EH (cell line): ENCODE data around the gene EEPD1.
A peak's percentile ranks its signal among the peaks of the same experiment; 100 is the strongest.

Experiments
- DNase-seq: peaks from one replicate; pipeline ENCODE4 v3.0.0-alpha.2; 2015; ENCODE audit warnings: low read depth

Gene EEPD1

DNA sequence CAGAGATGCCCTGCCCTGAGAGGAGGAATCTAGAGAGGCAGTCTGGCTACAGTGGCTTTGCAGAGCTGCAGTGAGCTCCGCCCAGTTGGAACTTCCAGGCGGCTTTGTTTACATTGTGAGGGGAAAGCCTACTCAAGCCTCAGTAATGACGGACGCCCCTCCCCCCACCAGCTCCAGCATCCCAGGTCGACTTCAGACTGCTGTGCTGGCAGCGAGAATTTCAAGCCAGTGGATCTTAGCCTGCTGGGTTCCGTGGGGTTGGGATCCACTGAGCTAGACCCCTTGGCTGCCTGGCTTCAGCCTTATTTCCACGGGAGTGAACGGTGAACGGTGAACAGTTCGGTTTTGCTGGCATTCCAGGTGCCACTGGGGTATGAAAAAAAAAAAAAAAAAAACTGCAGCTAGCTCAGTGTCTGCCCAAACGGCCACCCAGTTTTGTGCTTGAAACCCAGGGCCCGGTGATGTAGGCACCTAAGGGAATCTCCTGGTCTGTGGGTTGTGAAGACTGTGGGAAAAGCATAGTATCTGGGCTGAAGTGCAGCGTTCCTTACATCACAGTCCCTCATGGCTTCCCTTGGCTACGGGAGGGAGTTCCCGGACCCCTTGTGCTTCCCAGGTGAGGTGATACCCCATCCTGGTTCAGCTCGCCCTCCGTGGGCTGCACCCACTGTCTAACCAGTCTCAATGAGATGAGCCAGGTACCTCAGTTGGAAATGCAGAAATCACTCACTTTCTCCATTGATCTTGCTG, 105.6 kb downstream of the EEPD1 start:
- peak; percentile 88 for DNase-seq

DNA sequence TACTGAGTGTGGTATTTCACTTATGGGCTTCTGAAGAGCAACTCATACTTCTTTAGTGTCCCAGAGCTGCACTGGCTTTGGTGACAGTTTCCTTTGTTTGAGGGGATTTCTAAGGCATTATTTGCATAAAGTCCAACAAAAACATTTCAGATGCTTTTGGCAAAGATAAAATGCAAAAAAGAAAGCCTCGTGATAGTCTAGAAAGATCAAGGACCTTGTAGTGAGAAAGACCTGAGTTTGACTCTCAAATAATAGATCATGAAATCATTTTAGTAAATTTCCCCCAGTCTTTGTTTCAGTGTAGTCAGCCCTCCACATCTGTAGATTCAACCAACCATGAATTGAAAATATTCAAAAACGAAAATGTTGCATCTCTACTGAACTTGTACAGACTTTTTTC, 107.4 kb downstream of the EEPD1 start:
- no peak for DNase-seq

DNA sequence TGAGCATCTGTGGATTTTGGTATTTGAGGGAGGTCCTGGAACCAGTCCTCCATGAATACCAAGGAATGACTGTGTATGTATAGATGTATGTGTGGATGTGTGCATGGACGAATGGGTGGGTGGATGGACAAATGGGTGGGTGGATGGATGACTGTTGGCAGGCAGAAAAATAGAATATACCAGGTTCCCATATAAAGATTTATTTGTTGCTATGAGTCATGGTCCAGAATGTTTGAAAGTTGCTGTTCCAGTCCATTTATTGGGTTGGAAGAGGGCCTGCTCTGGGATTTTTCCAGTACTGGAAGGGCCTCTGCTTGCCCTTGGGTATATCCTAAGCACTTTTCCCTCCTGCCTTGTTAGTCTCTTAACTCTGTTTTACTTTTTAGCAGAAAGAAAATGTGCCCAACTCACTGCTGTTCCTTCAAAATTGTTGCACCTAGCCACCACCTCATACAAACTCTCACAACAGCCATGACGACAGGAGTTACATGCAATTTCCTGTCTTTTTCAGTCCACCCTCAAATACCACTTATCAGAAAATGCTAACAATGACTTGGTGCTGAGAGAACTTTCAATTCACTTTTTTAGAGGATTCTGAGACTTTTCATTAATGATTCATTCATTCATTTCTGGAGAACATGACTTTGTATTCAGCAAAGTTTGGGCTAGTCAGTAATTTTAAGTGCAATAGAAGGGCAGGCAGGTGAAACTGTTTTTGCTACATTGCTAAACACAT, 108.1 kb downstream of the EEPD1 start:
- peak; percentile 56 for DNase-seq

DNA sequence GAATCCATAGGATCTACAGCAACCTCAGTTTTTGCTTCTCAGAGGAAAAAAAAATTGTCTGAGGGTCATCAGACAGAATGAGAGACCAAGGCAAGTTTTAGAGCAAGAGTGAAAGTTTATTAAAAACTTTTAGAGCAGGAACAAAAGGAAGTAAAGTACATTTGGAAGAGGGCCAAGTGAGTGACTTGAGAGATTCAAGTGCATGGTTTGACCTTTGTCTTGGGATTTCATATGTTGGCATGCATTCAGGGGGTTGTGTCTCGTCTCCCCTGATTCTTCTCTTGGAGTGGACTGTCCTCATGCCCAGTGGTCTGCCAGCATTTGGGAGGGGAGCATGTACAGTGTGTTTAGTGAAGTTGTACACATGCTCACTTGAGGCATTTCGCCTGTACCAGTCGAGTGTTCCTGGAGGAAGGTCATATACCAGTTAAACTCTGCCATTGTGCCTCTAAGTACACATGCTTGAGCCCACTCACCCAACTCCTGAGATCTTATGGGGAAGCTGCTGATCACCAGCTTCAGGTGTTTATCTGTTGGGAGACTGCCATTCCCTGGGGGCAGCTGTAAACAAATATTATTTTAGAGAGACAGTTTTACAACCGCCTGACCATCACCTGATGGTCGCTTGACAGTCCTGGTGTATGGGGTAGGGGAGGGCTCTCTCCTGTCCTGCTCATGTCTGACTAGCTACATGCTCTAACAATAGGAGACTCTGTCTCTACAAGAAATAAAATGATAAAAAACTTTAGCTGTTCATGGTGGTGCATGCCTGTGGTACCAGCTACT, 109.4 kb downstream of the EEPD1 start:
- DNase-seq: no peak

DNA sequence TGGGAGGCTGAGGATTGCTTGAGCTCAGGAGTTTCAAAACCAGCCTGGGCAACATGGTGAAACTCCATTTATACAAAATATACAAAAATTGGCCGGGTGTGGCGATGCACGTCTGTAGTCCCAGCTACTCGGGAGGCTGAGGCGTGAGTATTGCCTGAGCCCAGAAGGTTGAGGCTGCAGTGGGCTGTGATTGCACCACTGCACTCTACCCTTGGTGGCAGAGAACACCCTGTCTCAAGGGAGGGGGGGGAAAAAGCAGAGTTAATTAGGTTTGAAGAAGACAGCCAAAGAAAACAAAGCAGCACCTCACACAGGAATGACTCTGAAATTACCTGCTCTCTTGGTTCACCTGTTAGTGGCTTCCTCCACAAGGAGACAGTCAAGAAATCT, 110.0 kb downstream of the EEPD1 start:
- no peak for DNase-seq

DNA sequence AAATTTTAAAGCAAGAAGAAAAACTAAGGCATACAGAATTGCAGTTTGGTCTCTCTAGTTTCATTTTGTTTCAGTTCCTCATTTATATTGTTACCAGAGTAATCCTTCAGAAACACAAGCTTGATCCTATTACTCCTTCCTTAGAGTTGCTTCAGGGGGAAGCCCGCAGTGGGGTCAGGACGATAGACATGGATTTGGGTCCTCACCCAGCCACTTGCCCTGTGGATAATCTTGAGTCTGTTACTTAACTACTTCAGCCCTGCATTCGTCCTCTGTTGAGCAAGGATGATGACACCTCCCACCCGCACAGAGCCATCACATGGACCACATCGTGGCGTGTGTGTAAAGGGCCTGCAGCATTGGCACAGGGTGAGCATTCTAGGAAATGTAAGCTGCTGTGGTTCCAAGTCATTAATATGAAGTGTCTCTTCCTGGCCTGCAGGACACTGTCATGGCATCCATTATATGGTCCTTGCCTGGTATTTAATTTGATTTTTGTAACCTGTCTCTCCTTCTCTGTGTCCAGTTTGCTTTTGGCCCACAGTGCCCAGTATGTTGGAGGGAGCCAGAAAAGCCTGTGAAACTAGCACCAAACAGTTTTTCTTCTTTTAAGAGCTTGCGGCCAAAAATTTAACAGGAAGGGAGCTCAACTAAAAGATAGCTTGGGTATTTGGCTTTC, 111.2 kb downstream of the EEPD1 start:
- peak; percentile 53 for DNase-seq

DNA sequence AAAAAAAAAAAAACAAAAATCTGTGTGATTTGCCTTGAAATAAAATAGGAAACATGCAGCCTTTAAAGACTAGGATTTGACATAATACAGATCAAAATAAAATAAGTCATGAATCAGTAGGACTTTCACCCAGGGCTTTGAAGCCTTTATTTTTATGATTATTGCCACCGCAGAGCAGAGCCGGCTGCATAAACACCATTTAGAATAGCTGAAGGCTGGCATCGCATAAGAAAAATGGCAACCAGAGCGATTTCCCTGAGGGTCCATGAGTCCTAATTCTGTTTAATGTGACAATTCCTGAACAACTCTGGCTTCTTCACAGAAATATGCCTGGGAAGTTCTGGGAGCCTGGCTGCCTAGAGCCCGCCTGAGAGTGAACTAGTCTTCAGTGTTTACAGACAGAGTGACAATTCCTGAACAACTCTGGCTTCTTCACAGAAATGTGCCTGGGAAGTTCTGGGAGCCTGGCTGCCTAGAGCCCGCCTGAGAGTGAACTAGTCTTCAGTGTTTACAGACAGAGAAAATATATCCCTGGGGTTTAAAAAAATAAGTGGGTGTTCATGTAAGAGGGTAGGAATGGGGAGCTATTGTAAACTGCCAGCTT, 112.0 kb downstream of the EEPD1 start:
- DNase-seq: no peak

DNA sequence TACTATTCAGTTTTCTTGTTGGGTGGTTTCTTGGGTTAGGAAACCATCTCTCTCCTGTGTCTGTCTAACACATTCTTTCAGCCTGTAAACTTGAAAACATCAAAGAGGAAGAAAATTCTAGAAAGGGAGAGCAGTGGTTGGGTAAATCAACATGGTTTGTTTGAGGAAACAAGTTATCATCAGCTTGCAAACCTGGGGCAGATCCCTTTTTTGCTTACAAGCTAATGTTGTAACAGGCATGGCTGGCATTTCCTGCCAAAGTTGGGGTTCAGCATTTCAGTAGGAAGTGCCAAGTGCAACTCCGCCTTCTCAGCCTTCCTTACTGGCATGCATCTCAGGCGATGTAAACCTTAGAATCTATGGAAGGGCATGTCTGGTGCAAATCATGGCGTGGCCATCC, 112.6 kb downstream of the EEPD1 start:
- peak; percentile 14 for DNase-seq

DNA sequence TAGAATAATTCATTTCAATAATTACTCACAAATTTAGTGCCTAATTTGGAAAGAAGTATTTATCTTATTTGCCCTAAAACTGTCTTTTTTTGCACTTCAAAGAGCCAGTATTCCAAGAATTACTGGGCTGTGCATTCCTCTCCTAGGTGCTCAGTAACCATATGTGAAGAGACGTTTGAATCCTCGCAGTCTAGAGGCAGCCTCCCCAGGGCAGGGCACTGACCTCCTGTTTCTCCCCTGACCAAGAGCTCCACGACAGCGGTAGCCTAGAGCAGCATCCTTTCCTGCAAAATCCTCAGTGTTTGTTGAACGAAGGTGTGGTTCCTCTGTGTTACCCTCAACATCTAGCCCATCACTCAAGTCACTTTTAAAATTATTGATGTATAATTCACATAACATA, 113.1 kb downstream of the EEPD1 start:
- no peak for DNase-seq

DNA sequence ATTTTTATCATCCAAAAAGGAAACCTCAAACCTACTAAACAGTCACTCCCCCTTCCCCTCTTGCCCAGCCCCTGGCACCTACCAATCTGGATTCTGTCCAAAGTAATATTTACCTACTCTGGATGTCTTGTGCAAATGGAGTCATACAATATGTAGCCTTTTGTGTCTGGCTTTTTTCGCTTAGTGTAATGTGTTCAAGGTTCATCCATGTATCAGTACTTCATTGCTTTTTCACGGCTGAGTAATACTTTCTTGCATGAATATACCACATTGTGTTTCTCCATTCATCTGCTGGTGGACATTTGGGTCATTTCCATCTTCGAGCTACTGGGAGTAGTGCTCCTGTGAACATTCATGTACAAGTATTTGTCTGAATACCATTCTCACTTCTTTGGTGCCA, 113.6 kb downstream of the EEPD1 start:
- DNase-seq: no peak

DNA sequence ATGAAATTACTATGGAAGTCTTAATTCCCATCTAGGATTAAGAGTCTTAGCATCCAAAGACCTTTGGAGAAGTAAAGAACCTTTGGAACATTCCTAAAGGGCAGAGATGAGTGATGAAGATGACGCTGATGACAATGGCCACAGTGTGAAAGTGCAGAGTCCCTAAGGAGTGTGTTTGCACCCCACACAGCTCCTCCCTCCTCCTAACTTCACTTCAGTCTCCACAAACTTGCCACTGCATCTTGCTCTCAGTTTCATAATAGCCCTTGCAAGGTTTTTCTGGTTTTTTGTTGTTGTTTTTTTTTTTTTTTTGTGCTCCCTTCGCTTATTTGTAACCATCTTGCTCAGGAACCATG, 119.1 kb downstream of the EEPD1 start:
- no peak for DNase-seq

DNA sequence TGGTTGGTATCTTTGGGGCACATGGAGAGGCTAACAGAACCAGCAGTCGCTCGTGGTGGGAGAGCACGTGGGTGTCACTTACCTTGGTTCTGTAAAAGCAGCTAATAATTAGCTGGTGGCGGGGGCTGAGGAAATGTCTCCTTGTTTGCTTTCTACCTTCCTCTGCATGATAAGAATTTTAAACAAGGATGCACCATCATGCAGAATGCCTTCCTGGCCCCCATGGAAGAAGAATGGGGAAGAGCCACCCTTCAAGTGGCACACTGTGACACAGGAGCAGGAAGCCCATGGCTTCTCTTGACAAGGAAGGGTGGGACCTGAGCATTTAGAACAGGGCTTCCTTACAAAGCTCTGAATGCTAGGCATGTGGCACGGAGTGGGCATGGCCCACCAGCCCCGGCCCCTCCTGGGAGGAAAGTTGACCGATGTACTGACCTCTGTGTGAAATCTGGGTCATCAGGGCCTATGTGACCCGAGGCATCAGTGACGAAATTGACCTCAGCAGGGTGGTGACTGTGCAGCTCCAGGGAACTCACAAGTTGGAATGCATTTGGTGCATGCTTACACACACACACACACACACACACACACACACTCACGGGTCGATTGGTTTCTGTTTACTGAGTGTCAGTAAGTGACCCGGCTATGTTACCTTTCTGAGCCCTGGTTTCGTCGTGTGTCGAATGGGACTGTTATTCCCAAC, 119.7 kb downstream of the EEPD1 start:
- peak; percentile 24 for DNase-seq

DNA sequence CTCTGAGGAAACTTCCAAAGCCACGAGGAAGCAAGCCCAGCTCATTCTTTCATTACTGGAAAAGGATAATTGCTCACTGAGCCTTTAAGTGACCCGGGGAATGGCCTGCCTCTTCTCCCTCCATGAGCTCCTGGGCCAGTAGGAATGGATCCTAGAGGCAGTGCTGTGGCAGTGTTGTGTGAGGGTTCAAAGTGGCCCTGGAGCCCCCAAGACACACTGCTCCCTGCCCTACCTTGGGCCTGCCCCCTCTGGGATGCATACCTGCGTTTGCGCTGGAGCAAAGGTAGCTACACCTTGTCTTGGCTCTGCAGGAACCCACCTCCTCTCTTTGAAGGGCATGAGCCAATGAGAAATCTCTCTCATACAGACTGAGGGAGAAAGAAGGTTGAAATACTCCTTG, 120.8 kb downstream of the EEPD1 start:
- no peak for DNase-seq

DNA sequence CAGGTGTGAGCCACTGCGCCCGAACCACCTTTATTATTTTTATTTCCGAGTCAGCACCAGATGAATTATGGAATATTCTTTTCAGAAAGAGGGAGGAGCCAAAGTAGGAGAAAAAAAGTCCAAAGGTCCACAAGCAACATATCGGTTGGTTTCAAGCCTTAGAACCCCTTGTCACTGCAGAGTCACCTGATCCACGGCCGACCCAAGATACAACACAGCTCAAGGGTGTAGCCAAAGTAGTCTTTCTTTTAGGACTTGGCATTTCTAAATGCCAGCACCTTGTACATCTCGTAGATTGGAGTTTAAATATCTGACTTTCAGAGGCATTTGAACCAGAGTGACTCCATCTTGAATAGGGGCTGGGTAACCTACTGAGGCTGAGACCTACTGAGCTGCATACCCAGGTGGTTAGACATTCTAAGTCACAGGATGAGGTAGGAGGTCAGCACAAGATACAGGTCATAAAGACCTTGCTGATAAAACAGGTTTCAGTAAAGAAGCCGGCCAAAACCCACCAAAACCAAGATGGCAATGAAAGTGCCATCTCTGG, 122.8 kb downstream of the EEPD1 start:
- DNase-seq: no peak

DNA sequence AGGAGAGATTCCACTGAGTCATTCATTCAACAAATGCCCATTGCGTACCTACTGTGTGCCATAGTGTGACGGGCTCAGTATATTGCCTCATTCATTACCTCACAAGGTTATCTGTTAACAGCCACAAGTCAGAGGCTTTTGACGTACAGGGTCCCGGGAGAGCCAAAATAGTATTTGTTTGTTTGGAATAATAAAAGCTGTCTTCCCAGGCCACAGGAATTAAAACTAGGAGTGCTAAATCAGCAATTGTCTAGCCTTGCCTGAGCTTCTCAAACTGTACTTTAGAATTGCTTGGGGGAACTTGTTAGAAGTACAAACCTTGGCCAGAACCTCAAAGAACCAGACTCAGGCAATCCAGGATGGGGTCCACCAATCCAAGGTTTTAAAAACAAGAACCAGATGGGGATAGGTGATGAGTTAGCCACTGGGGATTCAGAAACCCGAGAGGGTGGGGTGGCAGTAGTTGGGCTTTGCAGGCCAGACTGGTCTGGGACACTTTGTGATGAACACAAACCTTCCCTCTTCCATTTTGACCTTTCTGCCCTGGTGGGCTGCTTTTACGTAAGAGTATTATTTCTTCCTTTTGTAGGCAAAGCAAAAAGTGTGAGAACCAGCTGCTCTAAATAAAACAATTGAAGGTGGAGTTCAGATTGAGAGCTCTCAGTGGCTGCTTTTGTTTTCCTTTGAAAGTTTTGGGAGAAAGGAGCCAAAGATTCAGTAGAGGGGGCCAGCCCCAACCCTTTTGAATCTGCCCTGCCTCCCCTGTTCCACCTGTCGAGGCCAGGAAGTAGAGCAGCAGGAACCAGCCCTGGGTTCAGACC, 123.6 kb downstream of the EEPD1 start:
- no peak for DNase-seq

DNA sequence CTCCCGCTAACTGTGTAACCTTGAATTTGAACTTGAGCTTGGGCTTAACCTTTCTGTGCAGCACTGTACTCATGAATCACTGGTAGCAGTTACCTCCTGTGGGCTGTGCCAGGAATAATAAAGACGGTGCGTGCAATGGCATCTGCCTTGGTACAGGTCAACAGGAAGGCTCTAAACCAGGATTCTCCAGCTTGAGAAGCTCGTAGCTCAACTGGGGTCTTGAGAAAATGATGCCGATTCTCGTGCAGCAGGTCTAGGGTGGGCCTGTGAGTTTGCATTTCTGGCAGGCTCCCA, 124.1 kb downstream of the EEPD1 start:
- no peak for DNase-seq

DNA sequence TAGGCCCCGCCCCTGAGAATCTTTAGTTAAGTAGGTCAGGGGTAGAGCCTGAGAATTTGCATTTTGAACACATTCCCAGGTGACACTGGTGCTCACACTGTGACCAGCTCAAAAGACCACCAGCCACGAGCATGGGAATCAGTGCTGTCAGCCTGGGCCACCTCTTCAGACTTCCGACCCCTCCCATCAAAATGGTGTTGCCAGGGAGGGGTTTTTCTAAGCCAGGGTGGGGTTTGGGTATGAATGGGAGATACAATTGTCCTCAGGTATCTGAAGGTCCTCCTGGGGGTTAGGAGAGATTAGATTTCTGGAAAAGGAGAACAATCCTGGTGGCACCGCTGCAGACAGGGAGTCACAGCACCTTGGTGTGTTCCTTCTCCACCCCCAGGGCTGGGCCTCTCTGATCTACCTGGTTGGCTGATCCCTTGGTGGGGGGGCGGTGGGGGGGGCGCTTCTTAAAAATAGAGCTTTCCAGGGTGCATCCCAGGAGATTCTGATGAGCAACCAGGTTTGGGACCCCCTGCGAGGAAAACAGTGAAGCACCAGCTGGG, 125.1 kb downstream of the EEPD1 start:
- DNase-seq: no peak

DNA sequence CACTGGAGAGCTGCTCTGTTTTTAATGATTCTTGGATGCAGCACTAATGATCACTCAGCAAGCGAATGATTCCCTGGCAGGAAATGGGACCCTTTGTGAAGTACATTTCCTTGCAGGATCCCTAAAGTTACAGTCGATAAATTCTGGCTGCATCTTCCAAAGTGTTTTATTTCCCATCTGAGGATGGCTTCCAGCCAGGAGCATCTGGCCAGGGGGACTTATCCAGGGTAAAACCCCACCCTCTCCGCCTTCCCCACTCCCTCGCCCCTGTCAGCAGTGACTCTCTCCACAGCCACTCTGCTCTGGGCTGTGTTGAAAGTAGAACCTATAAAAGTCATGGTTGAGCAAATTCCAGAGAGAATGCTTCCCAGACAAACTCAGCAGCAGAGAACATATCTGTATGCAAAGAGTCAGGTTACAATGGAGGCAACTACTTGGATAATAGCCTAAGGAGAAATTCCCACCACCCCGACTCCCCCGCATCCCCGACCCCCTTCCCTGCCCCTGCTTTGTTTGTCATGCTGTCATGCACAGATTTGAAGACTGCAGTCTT, 125.6 kb downstream of the EEPD1 start:
- peak; percentile 87 for DNase-seq

DNA sequence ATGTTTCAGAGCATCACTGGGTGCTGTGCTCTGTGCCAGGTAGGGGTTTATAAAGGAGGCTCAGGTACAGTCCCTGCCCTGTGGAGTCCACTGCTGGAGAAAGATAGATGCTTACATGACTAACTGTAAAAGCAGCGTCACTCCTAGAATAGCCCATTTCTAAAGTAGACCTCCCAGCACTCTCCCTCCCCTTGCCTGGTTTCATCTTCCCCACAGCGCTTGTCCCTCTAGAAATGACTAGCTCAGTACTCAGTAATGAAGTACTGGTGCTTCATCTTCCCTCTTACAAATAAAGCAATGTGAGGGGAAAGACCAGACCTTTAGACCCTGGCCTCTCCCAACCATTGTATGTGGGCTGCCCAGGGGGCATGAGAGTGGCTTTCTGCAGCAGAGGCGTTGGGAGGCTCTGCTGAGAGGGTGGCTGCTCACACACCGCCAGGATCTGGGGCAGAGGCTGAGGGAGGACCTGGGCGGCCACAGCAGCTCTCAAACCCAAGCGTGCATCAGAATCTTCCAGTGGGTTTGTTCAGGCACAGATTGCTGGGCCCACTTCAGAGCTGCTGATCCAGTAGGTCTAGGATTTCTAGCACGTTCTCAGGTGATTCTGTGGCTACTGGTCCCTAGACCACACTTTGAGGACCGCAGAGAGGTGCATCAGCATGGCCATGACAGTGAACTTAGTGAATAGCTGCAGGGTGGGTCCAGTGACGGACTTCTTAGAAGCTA, 126.3 kb downstream of the EEPD1 start:
- peak; percentile 37 for DNase-seq
